Measurements from ENCODE around the gene HIC1.
"Not testable (repeated sequence)": the region's sequence is repeated elsewhere in the genome, so short reads cannot be mapped to it uniquely, and the experiment has no call there.

The HIC1 gene

GRCh38 chr17:2054512-2055291, at the start of gene HIC1:
Gene HIC1, plus strand, starts transcription at chr17:2055103. Its CDS starts 1,588 bp downstream, at chr17:2056691.
- peak; percentile 84 for DNase-seq (ENCODE audit: low read depth)

GRCh38 chr17:2008332-2009126, 46.4 kb upstream of the HIC1 start:
- DNase-seq (ENCODE audit: low read depth): no peak

- DNase-seq (ENCODE audit: low read depth): no peak
Observed at GRCh38 chr17:2009737-2010136, 45.2 kb upstream of the HIC1 start.

- peak; percentile 23 for DNase-seq (ENCODE audit: low read depth)
Observed at GRCh38 chr17:2011411-2012371, 43.2 kb upstream of the HIC1 start.

GRCh38 chr17:2012499-2012898, 42.4 kb upstream of the HIC1 start:
- DNase-seq (ENCODE audit: low read depth): no peak

GRCh38 chr17:2013220-2013993, 41.5 kb upstream of the HIC1 start:
- DNase-seq (ENCODE audit: low read depth): not testable (repeated sequence)

GRCh38 chr17:2013994-2014317, 40.9 kb upstream of the HIC1 start:
- DNase-seq (ENCODE audit: low read depth): no peak

- no peak for DNase-seq (ENCODE audit: low read depth)
Observed at GRCh38 chr17:2015314-2015713, 39.6 kb upstream of the HIC1 start.

GRCh38 chr17:2016494-2016893, 38.4 kb upstream of the HIC1 start:
- DNase-seq (ENCODE audit: low read depth): no peak

- no peak for DNase-seq (ENCODE audit: low read depth)
Observed at GRCh38 chr17:2017274-2017941, 37.5 kb upstream of the HIC1 start.

- DNase-seq (ENCODE audit: low read depth): no peak
Observed at GRCh38 chr17:2018716-2019510, 36.0 kb upstream of the HIC1 start.

- DNase-seq (ENCODE audit: low read depth): no peak
Observed at GRCh38 chr17:2019723-2020122, 35.2 kb upstream of the HIC1 start.

GRCh38 chr17:2020721-2021120, 34.2 kb upstream of the HIC1 start:
- no peak for DNase-seq (ENCODE audit: low read depth)

GRCh38 chr17:2022647-2023240, 32.2 kb upstream of the HIC1 start:
- DNase-seq (ENCODE audit: low read depth): no peak

GRCh38 chr17:2023256-2023655, 31.6 kb upstream of the HIC1 start:
- DNase-seq (ENCODE audit: low read depth): no peak

GRCh38 chr17:2023692-2024571, 31.0 kb upstream of the HIC1 start:
- peak; percentile 42 for DNase-seq (ENCODE audit: low read depth)

- no peak for DNase-seq (ENCODE audit: low read depth)
Observed at GRCh38 chr17:2024572-2025219, 30.2 kb upstream of the HIC1 start.

GRCh38 chr17:2025220-2025621, 29.7 kb upstream of the HIC1 start, which contains the start of gene RTN4RL1:
Gene RTN4RL1, minus strand, starts transcription at chr17:2025334. Its CDS starts 469 bp downstream, at chr17:2024865.
- peak; percentile 32 for DNase-seq (ENCODE audit: low read depth)
